ENCODE measurements around the gene SUSD4. TPM values are rescaled to one million over a fixed set of nuclear protein-coding genes. Genes with fewer than 3 reads are reported as not detected.
"Not testable (repeated sequence)": the region's sequence is repeated elsewhere in the genome, so short reads cannot be mapped to it uniquely, and the experiment has no call there.

SUSD4 gene
- total RNA-seq, 2 donors from 2014 or later = 0.58 to 0.92 TPM

- no peak overlapping the region for H3K27ac Mint-ChIP-seq
- H3K9ac ChIP-seq (ENCODE audit: extremely low read depth, low read length, poor library complexity, severe bottlenecking) = no peak overlapping the region
- H3K27me3 ChIP-seq (ENCODE audit: control insufficient read depth, insufficient read depth, low read length, poor library complexity, severe bottlenecking) = no peaks in the 10 kb centered on the region
- TF ChIP-seq, protein P1, sequence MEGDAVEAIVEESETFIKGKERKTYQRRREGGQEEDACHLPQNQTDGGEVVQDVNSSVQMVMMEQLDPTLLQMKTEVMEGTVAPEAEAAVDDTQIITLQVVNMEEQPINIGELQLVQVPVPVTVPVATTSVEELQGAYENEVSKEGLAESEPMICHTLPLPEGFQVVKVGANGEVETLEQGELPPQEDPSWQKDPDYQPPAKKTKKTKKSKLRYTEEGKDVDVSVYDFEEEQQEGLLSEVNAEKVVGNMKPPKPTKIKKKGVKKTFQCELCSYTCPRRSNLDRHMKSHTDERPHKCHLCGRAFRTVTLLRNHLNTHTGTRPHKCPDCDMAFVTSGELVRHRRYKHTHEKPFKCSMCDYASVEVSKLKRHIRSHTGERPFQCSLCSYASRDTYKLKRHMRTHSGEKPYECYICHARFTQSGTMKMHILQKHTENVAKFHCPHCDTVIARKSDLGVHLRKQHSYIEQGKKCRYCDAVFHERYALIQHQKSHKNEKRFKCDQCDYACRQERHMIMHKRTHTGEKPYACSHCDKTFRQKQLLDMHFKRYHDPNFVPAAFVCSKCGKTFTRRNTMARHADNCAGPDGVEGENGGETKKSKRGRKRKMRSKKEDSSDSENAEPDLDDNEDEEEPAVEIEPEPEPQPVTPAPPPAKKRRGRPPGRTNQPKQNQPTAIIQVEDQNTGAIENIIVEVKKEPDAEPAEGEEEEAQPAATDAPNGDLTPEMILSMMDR (conservative IDR thresholded peaks at IDR 0.05) = no peak
- DNase-seq = no peak
- no peaks in the 10 kb centered on the region for H3K36me3 ChIP-seq (ENCODE audit: control insufficient read depth, insufficient read depth, low read length)
- H3K36me3 Mint-ChIP-seq (ENCODE audit: low read depth) = no peaks in the 10 kb centered on the region
- 91% methylated on average over 3 of the region's 3 CpGs; no CpG with 5 or more reads in 1 of the 2 experiments for WGBS, 2 experiments (ENCODE audit: insufficient coverage in 1 of 2, insufficient read length in 1 of 2)
- H3K4me1 Mint-ChIP-seq = no peaks in the 10 kb centered on the region
- H3K27me3 Mint-ChIP-seq (ENCODE audit: insufficient read depth) = peaks cover 20% of the 10 kb centered on the region
- H3K4me3 ChIP-seq (ENCODE audit: low read length) = no peak overlapping the region
- H3K4me1 ChIP-seq (ENCODE audit: control insufficient read depth, insufficient read depth, low read length) = no peaks in the 10 kb centered on the region
- H3K9me3 ChIP-seq (ENCODE audit: control insufficient read depth, low read length) = no peaks in the 10 kb centered on the region
- H3K27ac ChIP-seq (ENCODE audit: low read depth, low read length) = no peak overlapping the region
- H3K9me3 Mint-ChIP-seq = peaks cover 11% of the 10 kb centered on the region
- no peak overlapping the region for H3K4me3 Mint-ChIP-seq
Measured at GRCh38 chr1:223285452-223285851, 78.5 kb downstream of the SUSD4 start.

DNA sequence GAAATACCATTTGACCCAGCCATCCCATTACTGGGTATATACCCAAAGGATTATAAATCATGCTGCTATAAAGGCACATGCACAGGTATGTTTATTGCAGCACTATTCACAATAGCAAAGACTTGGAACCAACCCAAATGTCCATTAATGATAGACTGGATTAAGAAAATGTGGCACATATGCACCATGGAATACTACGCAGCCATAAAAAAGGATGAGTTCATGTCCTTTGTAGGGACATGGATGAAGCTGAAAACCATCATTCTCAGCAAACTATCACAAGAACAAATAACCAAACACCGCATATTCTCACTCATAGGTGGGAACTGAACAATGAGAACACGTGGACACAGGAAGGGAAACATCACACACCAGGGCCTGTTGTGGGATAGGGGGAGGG is 80.3 kb downstream of the SUSD4 start:
- H3K4me1 ChIP-seq (ENCODE audit: control insufficient read depth, insufficient read depth, low read length); H3K4me3 ChIP-seq (ENCODE audit: low read length); H3K27me3 ChIP-seq (ENCODE audit: control insufficient read depth, insufficient read depth, low read length, poor library complexity, severe bottlenecking); H3K27ac ChIP-seq (ENCODE audit: low read depth, low read length); H3K36me3 ChIP-seq (ENCODE audit: control insufficient read depth, insufficient read depth, low read length); H3K9ac ChIP-seq (ENCODE audit: extremely low read depth, low read length, poor library complexity, severe bottlenecking); DNase-seq; H3K27ac Mint-ChIP-seq; H3K36me3 Mint-ChIP-seq (ENCODE audit: low read depth); H3K4me1 Mint-ChIP-seq; H3K9me3 ChIP-seq (ENCODE audit: control insufficient read depth, low read length); H3K4me3 Mint-ChIP-seq: not testable (repeated sequence)
- no CpG with 5 or more reads among the region's 3 CpGs for WGBS, 2 experiments (ENCODE audit: insufficient coverage in 1 of 2, insufficient read length in 1 of 2)
- Mint-ChIP-seq H3K27me3 (ENCODE audit: insufficient read depth) (peaks cover 30% of the 10 kb centered on the region), H3K9me3 (peaks cover 22% of the 10 kb centered on the region)

DNA sequence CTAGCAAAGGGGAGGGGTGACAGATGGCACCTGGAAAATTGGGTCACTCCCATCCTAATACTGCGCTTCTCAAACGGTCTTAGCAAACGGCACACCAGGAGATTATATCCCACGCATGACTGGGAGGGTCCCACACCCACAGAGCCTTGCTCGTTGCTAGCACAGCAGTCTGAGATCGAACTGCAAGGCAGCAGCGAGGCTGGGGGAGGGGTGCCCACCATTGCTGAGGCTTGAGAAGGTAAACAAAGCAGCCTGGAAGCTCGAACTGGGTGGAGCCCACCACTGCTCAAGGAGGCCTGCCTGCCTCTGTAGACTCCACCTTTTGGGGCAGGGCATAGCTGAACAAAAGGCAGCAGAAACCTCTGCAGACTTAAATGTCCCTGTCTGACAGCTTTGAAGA is 85.7 kb downstream of the SUSD4 start:
- H3K4me1 Mint-ChIP-seq; H3K9ac ChIP-seq (ENCODE audit: extremely low read depth, low read length, poor library complexity, severe bottlenecking); H3K4me1 ChIP-seq (ENCODE audit: control insufficient read depth, insufficient read depth, low read length); H3K36me3 ChIP-seq (ENCODE audit: control insufficient read depth, insufficient read depth, low read length); H3K36me3 Mint-ChIP-seq (ENCODE audit: low read depth); H3K4me3 ChIP-seq (ENCODE audit: low read length); DNase-seq; H3K27ac Mint-ChIP-seq; H3K27ac ChIP-seq (ENCODE audit: low read depth, low read length); H3K27me3 ChIP-seq (ENCODE audit: control insufficient read depth, insufficient read depth, low read length, poor library complexity, severe bottlenecking); H3K4me3 Mint-ChIP-seq: not testable (repeated sequence)
- H3K9me3 Mint-ChIP-seq = peaks cover 23% of the 10 kb centered on the region
- peaks cover 10% of the 10 kb centered on the region for H3K9me3 ChIP-seq (ENCODE audit: control insufficient read depth, low read length)
- 79 to 92% methylated on average over 7 to 8 of the region's 8 CpGs for WGBS, 2 experiments (ENCODE audit: insufficient coverage in 1 of 2, insufficient read length in 1 of 2)
- peaks cover 21% of the 10 kb centered on the region for H3K27me3 Mint-ChIP-seq (ENCODE audit: insufficient read depth)

DNA sequence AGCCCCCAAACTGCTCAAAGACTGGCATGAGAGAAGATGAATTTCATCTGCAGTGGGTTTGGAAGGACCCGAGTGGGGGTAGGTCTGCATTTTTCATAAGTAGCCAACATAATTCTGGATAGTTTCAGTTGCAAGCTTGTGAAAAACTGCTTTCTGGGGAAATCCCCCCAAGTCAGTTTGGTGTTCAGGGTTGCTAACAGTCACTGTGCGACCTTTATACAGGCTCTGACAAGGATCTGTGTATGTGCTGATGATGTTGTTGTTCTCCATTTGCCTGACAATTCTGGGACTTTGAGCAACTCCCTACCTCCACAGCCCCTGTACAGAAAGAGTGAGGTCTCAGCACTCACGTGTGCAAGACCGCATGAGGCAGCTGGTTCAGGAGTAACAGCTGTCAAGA is 87.9 kb downstream of the SUSD4 start:
- Mint-ChIP-seq H3K27me3 (ENCODE audit: insufficient read depth) (peaks cover 16% of the 10 kb centered on the region), H3K27ac (no peak overlapping the region), H3K9me3 (peaks cover 23% of the 10 kb centered on the region), H3K4me1 (no peaks in the 10 kb centered on the region), H3K4me3 (no peak overlapping the region), H3K36me3 (ENCODE audit: low read depth) (no peaks in the 10 kb centered on the region)
- Histone ChIP-seq H3K27ac (ENCODE audit: low read depth, low read length) (no peak overlapping the region), H3K4me1 (ENCODE audit: control insufficient read depth, insufficient read depth, low read length) (no peaks in the 10 kb centered on the region), H3K4me3 (ENCODE audit: low read length) (no peak overlapping the region), H3K27me3 (ENCODE audit: control insufficient read depth, insufficient read depth, low read length, poor library complexity, severe bottlenecking) (no peaks in the 10 kb centered on the region), H3K36me3 (ENCODE audit: control insufficient read depth, insufficient read depth, low read length) (no peaks in the 10 kb centered on the region), H3K9ac (ENCODE audit: extremely low read depth, low read length, poor library complexity, severe bottlenecking) (no peak overlapping the region), H3K9me3 (ENCODE audit: control insufficient read depth, low read length) (peaks cover 10% of the 10 kb centered on the region)
- WGBS, 2 experiments (ENCODE audit: insufficient coverage in 1 of 2, insufficient read length in 1 of 2) = 81 to 92% methylated on average over 4 of the region's 4 CpGs
- TF ChIP-seq, protein P1 (conservative IDR thresholded peaks at IDR 0.05) = no peak
- peak; percentile 33 for DNase-seq
